GM21619 (cell line): ENCODE data around the gene SIX1.

Experiments used
- ATAC-seq: cut with Tn5 transposase; IDR thresholded peaks from one replicate; pipeline ENCODE4 v1.9.1; 2021; ENCODE audit not compliant: unreplicated experiment

The SIX1 gene

GRCh38 chr14:60655898-60656685, 6.8 kb upstream of the SIX1 start:
- ATAC-seq = no peak

- no peak for ATAC-seq
These were observed 6.0 kb upstream of the SIX1 start for GRCh38 chr14:60655119-60655897.

- no peak for ATAC-seq
These were observed 5.1 kb upstream of the SIX1 start for GRCh38 chr14:60654334-60654821.

GRCh38 chr14:60653701-60654161, 4.5 kb upstream of the SIX1 start:
- no peak for ATAC-seq

- ATAC-seq = no peak
These were observed 3.7 kb upstream of the SIX1 start for GRCh38 chr14:60652674-60653651.

- ATAC-seq = no peak
These were observed 2.8 kb upstream of the SIX1 start for GRCh38 chr14:60651796-60652673.

GRCh38 chr14:60651086-60651795, 2.0 kb upstream of the SIX1 start:
- ATAC-seq = no peak

GRCh38 chr14:60650373-60650961, 1.2 kb upstream of the SIX1 start:
- no peak for ATAC-seq

GRCh38 chr14:60649875-60650372, 647 bp upstream of the SIX1 start:
- ATAC-seq = no peak

GRCh38 chr14:60648249-60648933, 886 bp downstream of the SIX1 start:
- no peak for ATAC-seq

GRCh38 chr14:60647837-60648248, 1.4 kb downstream of the SIX1 start:
- no peak for ATAC-seq

- ATAC-seq = no peak
These were observed 2.0 kb downstream of the SIX1 start for GRCh38 chr14:60647081-60647836.

- no peak for ATAC-seq
These were observed 3.0 kb downstream of the SIX1 start for GRCh38 chr14:60646226-60646818.

GRCh38 chr14:60645126-60645741, 4.0 kb downstream of the SIX1 start:
- ATAC-seq = no peak

- ATAC-seq = no peak
These were observed 4.6 kb downstream of the SIX1 start for GRCh38 chr14:60644666-60645065.

- no peak for ATAC-seq
These were observed 5.6 kb downstream of the SIX1 start for GRCh38 chr14:60643463-60644314.
